KMS-11 (cell line): ENCODE results near the gene CCR8.

Experiments used
- H2AFZ ChIP-seq: fragments of 200-600 bp; sonication (generic); 2 replicates; pipeline ENCODE4 v1.6.1; 2016; ENCODE audit warnings: antibody characterized with exemption, mixed run types, low read depth
- H3K27ac ChIP-seq: fragments of 200-600 bp; sonication (generic); 2 replicates; pipeline ENCODE4 v1.6.1; 2016; ENCODE audit warnings: mild to moderate bottlenecking, mixed run types
- H3K27me3 ChIP-seq: fragments of 200-600 bp; sonication (generic); 2 replicates; pipeline ENCODE4 v1.6.1; 2017; ENCODE audit warnings: mild to moderate bottlenecking, low read depth, mixed run types, moderate library complexity; ENCODE audit not compliant: insufficient read depth
- H3K36me3 ChIP-seq: fragments of 200-600 bp; sonication (generic); 2 replicates; pipeline ENCODE4 v1.6.1; 2017; ENCODE audit warnings: mild to moderate bottlenecking, mixed run types; ENCODE audit not compliant: insufficient read depth
- H3K4me1 ChIP-seq: fragments of 200-600 bp; sonication (generic); 2 replicates; pipeline ENCODE4 v1.6.1; 2016; ENCODE audit warnings: mild to moderate bottlenecking, low read depth, mixed run types; ENCODE audit not compliant: poor library complexity, severe bottlenecking
- H3K4me2 ChIP-seq: fragments of 200-600 bp; sonication (generic); 2 replicates; pipeline ENCODE4 v1.7.0; 2016; ENCODE audit warnings: mild to moderate bottlenecking, mixed run types
- H3K4me3 ChIP-seq: fragments of 200-600 bp; sonication (generic); IDR thresholded peaks from 2 replicates; pipeline ENCODE4 v1.6.1; 2017; ENCODE audit warnings: low read depth, low read length, mixed read lengths; ENCODE audit not compliant: insufficient read depth
- H3K79me2 ChIP-seq: fragments of 200-600 bp; sonication (generic); 2 replicates; pipeline ENCODE4 v1.6.1; 2016; ENCODE audit warnings: low read depth, mixed run types; ENCODE audit not compliant: insufficient read depth
- H3K9ac ChIP-seq: fragments of 200-600 bp; sonication (generic); 2 replicates; pipeline ENCODE4 v1.6.1; 2016; ENCODE audit warnings: mild to moderate bottlenecking, mixed run types
- H4K20me1 ChIP-seq: fragments of 200-600 bp; sonication (generic); 2 replicates; pipeline ENCODE4 v1.6.1; 2016; ENCODE audit warnings: mild to moderate bottlenecking, mixed run types; ENCODE audit not compliant: insufficient read depth
- CTCF ChIP-seq: fragments of 200-600 bp; sonication (generic); conservative IDR thresholded peaks from 2 replicates; pipeline ENCODE4 v1.6.1; 2017; ENCODE audit warnings: low read depth, mild to moderate bottlenecking, antibody characterized with exemption, low read length, moderate library complexity, mixed read lengths

Gene CCR8

GRCh38 chr3:39343760-39344159 is 14.3 kb downstream of the CCR8 start:
- no peak overlapping the region for H2AFZ ChIP-seq
- no peak for TF ChIP-seq CTCF
- H3K9ac ChIP-seq, result no peak overlapping the region
- no peaks in the 10 kb centered on the region for H4K20me1 ChIP-seq
- no peaks in the 10 kb centered on the region for H3K4me1 ChIP-seq
- no peaks in the 10 kb centered on the region for H3K27me3 ChIP-seq
- no peaks in the 10 kb centered on the region for H3K79me2 ChIP-seq
- H3K36me3 ChIP-seq, result no peaks in the 10 kb centered on the region
- no peak overlapping the region for H3K4me2 ChIP-seq
- H3K27ac ChIP-seq, result no peak overlapping the region
- no peak overlapping the region for H3K4me3 ChIP-seq

GRCh38 chr3:39344746-39345344 is 15.3 kb downstream of the CCR8 start:
- H3K27me3 ChIP-seq, result no peaks in the 10 kb centered on the region
- H3K79me2 ChIP-seq, result no peaks in the 10 kb centered on the region
- H3K36me3 ChIP-seq, result no peaks in the 10 kb centered on the region
- no peak overlapping the region for H3K9ac ChIP-seq
- no peak for TF ChIP-seq CTCF
- no peak overlapping the region for H3K4me2 ChIP-seq
- H3K4me3 ChIP-seq, result no peak overlapping the region
- H2AFZ ChIP-seq, result no peak overlapping the region
- H3K27ac ChIP-seq, result no peak overlapping the region
- no peaks in the 10 kb centered on the region for H3K4me1 ChIP-seq
- no peaks in the 10 kb centered on the region for H4K20me1 ChIP-seq

GRCh38 chr3:39346785-39347585 is 17.5 kb downstream of the CCR8 start:
- Histone ChIP-seq H4K20me1 (no peaks in the 10 kb centered on the region), H3K4me1 (no peaks in the 10 kb centered on the region), H3K27me3 (no peaks in the 10 kb centered on the region), H3K36me3 (no peaks in the 10 kb centered on the region), H2AFZ (no peak overlapping the region), H3K79me2 (no peaks in the 10 kb centered on the region), H3K4me3 (no peak overlapping the region), H3K4me2 (no peak overlapping the region), H3K9ac (no peak overlapping the region), H3K27ac (no peak overlapping the region)
- no peak for TF ChIP-seq CTCF

GRCh38 chr3:39347586-39347876 is 18.0 kb downstream of the CCR8 start:
- Histone ChIP-seq H3K79me2 (no peaks in the 10 kb centered on the region), H3K27ac (no peak overlapping the region), H3K9ac (no peak overlapping the region), H3K36me3 (no peaks in the 10 kb centered on the region), H3K27me3 (no peaks in the 10 kb centered on the region), H3K4me2 (no peak overlapping the region), H3K4me1 (no peaks in the 10 kb centered on the region), H4K20me1 (no peaks in the 10 kb centered on the region), H2AFZ (no peak overlapping the region), H3K4me3 (no peak overlapping the region)
- no peak for TF ChIP-seq CTCF
